Tibial nerve (tissue), 4 donors: Measurements from ENCODE around the gene PIM1.

ENCODE experiments used
- CTCF ChIP-seq, 5 experiments: fragments of 200-600 bp in 3 of 5; fragments of 450-650 bp in 2 of 5; sonication (generic) in 3 of 5; IDR thresholded peaks; one replicate each; pipeline ENCODE4 v1.5.1; 2016 to 2019; ENCODE audit warnings: antibody characterized with exemption in 5 of 5, mild to moderate bottlenecking in 3 of 5, moderate library complexity in 2 of 5
- EP300 ChIP-seq, 2 donors: sonication (generic); formaldehyde crosslinking; IDR thresholded peaks; one replicate each; pipeline ENCODE4 v1.6.1; 2017; ENCODE audit warnings: antibody characterized with exemption in 2 of 2, mild to moderate bottlenecking in 1 of 2
- POLR2A ChIP-seq, 2 donors: fragments of 450-650 bp; IDR thresholded peaks; one replicate each; pipeline ENCODE4 v1.6.1; 2017; ENCODE audit warnings: antibody characterized with exemption in 2 of 2, mild to moderate bottlenecking in 2 of 2, moderate library complexity in 2 of 2

DNA sequence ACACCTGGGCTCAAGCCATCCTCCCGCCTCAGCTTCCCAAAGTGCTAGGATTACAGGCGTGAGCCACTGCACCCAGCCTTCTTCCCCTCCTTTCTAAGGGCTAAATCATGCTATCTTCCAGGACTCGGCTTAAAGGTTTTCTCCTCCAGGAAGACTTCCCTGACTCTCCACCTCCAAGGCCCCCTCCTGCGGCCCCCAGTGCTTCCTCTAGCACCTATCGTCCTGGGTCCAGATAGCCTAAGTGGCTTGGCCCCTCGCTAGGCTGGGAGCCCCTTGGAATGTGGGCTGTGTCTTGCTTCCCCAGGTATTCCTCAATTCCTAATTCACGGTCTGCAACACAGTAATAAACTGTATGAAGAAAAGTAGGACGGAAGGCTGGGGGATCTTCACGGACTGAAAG is 36.7 kb downstream of the PIM1 start:
- TF ChIP-seq CTCF (IDR thresholded peaks at IDR 0.05) (no peak), POLR2A (IDR thresholded peaks at IDR 0.05) (no peak), EP300 (IDR thresholded peaks at IDR 0.05) (no peak)
